WERI-Rb-1 (cell line): ENCODE measurements around the gene CAMTA1.

Source experiments
- DNase-seq: peaks from one replicate; pipeline ENCODE4 v3.0.0-alpha.2; 2020
- H3K27ac ChIP-seq: fragments of 250-450 bp; sonication (Bioruptor Pico); 2 replicates; pipeline ENCODE4 v1.5.1; 2020; ENCODE audit warnings: mild to moderate bottlenecking, moderate library complexity
- H3K27me3 ChIP-seq: fragments of 250-450 bp; sonication (Bioruptor Pico); 2 replicates; pipeline ENCODE4 v1.5.1; 2021; ENCODE audit warnings: mild to moderate bottlenecking, low read depth, moderate library complexity; ENCODE audit not compliant: insufficient read depth, severe bottlenecking
- H3K36me3 ChIP-seq: fragments of 250-450 bp; sonication (Bioruptor Pico); 2 replicates; pipeline ENCODE4 v1.5.1; 2020; ENCODE audit warnings: mild to moderate bottlenecking, moderate library complexity
- H3K4me3 ChIP-seq: 2 replicates; pipeline ENCODE4 v1.5.1; 2011; ENCODE audit warnings: low read depth, mild to moderate bottlenecking, control low read depth, low read length
- H3K9me3 ChIP-seq: fragments of 250-450 bp; sonication (Bioruptor Pico); 2 replicates; pipeline ENCODE4 v1.5.1; 2021; ENCODE audit warnings: mild to moderate bottlenecking, moderate library complexity; ENCODE audit not compliant: severe bottlenecking
- TF ChIP-seq, protein P1 (sequence below): IDR thresholded peaks from 2 replicates; pipeline ENCODE4 v1.5.1; 2011; ENCODE audit warnings: low read depth, mild to moderate bottlenecking, control low read depth, inconsistent platforms, low read length

The CAMTA1 gene

DNA sequence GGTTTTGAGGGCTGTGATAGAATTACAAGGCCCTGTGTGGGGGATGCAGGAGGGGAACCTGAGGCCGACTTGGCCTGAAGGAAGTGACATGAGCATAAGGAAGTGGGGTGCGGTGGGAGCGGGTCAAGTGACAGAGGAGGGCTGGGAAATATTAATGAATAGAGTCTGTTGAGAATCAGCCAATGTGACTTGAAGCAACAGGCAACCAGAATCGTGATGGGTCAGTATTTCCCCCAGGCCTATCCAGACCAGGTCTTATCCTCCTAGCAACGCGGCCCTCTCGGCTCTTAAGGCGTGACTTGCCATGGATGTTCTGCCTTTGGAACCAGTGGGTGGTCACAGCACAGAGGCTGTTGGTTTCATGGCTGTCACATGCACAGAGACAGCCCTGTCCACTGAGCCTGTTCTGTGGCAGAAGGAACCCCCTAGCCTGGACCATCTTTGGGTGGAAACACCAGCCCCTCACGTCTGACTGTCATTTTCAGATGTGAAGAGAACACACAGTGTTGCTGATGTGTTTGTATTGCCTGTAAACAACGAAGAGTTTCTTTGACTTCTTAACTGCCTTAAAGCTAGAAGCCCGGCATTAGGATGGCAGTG, 468.8 kb downstream of the CAMTA1 start:
- no peaks in the 10 kb centered on the region for H3K9me3 ChIP-seq
- H3K27me3 ChIP-seq: no peaks in the 10 kb centered on the region
- DNase-seq: no peak
- no peaks in the 10 kb centered on the region for H3K36me3 ChIP-seq
- TF ChIP-seq, protein P1, sequence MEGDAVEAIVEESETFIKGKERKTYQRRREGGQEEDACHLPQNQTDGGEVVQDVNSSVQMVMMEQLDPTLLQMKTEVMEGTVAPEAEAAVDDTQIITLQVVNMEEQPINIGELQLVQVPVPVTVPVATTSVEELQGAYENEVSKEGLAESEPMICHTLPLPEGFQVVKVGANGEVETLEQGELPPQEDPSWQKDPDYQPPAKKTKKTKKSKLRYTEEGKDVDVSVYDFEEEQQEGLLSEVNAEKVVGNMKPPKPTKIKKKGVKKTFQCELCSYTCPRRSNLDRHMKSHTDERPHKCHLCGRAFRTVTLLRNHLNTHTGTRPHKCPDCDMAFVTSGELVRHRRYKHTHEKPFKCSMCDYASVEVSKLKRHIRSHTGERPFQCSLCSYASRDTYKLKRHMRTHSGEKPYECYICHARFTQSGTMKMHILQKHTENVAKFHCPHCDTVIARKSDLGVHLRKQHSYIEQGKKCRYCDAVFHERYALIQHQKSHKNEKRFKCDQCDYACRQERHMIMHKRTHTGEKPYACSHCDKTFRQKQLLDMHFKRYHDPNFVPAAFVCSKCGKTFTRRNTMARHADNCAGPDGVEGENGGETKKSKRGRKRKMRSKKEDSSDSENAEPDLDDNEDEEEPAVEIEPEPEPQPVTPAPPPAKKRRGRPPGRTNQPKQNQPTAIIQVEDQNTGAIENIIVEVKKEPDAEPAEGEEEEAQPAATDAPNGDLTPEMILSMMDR: no peak
- H3K27ac ChIP-seq: no peak overlapping the region
- no peak overlapping the region for H3K4me3 ChIP-seq

DNA sequence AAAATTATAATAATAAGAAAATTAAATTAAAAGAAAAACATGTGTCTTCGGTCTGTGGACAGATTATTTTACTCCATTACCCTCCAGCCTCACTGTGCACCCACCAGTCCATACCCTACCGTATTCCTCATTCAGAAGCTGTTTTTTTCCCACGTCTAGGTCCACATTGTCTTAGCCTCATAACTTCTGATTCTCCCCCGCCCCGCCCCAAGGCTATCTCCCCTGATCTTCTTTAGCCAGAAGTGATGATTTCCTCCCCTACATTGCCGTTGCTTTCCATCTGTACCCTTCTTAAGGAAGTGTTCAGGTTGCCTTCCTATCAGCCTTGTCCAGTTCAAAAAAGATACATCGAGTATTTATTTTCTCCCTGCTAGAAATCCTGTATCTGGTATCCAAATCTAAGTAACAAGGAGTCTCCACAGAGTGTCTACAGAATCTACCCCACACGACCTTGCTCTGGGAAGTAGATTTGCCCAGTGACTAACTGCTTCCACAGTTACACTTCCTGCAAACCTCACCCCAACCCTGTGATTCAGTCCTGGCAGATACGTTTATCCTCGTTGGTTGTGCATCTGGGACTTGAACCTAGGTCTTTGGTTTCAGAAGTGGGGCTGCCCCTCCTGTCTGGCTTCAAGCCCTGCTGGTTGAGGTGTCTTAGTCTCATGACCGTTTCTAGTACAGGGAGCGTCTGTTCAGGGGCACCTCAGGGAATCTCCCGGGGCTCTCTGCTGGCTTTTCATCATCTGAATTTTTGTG, 470.2 kb downstream of the CAMTA1 start:
- no peak for DNase-seq

DNA sequence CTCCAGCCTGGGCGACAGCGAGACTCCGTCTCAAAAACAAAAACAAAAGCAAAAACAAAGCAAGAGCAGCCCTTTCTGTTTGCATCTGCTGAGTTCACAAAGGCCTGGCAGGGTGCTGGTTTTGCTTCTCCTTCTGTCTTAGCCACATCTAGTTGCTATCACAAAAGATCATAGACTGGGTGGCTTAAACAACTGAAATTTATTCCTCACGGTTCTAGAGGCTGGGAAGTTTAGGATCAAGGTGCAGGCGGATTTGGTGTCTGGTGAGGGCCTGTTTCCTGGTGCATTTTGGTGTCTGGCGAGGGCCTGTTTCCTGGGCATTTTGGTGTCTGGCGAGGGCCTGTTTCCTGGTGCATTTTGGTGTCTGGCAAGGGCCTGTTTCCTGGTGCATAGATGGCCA, 471.3 kb downstream of the CAMTA1 start:
- Histone ChIP-seq H3K4me3 (no peak overlapping the region), H3K27me3 (no peaks in the 10 kb centered on the region), H3K27ac (no peak overlapping the region), H3K9me3 (no peaks in the 10 kb centered on the region), H3K36me3 (no peaks in the 10 kb centered on the region)
- TF ChIP-seq, protein P1: no peak
- no peak for DNase-seq

More for the DNA sequence above, 470.2 kb downstream of the CAMTA1 start:
- H3K27me3 ChIP-seq: no peaks in the 10 kb centered on the region
- no peaks in the 10 kb centered on the region for H3K36me3 ChIP-seq
- H3K9me3 ChIP-seq: no peaks in the 10 kb centered on the region
- no peak overlapping the region for H3K4me3 ChIP-seq
- H3K27ac ChIP-seq: no peak overlapping the region
- TF ChIP-seq, protein P1: no peak

DNA sequence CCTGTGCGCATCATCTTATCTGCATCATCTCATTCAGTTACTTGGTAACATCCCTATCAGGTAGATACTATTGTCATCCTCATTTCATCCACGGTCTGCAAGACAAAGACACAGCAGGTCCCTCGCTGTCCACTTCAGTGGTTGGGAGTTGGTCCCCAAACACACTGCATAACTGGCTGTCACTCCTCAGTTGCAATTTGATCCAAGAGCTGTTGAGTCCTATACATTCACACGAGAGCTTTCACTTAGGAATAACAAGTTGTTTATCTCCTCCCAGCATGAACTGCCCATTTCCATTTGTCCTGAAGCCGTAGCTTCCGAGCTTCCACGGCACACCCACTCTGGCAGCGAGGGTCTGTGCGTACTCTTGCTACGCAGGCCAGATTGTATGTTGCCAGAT, 472.0 kb downstream of the CAMTA1 start:
- Histone ChIP-seq H3K9me3 (no peaks in the 10 kb centered on the region), H3K27me3 (no peaks in the 10 kb centered on the region), H3K4me3 (no peak overlapping the region), H3K36me3 (no peaks in the 10 kb centered on the region), H3K27ac (no peak overlapping the region)
- TF ChIP-seq, protein P1: no peak
- DNase-seq: no peak

DNA sequence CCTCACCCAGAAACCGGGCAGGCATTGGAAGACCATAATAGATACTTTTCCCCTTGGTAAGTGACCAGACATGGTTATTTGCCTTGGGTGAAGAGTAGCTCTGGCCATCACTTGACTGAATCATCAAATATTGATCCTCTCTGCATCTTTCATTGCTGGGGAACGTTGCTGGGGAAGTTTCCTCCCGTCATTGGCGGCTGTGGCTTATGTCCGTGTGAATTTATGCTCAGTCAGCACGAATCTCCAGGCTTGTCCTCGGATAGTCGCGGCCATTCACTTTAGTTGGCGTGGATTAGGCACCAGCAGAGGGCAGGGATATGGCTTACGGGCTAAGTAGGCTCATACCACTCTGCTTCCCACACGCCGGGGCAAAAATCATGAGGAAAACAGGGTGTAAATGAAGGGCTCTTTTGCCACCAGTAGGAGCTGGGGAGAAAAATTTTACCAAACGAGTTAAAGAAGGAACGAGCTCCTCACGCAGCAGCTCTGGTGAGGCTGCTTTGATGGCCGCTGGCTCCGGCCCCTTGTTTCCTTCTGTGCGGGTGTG, 473.4 kb downstream of the CAMTA1 start:
- no peak overlapping the region for H3K4me3 ChIP-seq
- no peaks in the 10 kb centered on the region for H3K36me3 ChIP-seq
- DNase-seq: no peak
- no peaks in the 10 kb centered on the region for H3K27me3 ChIP-seq
- TF ChIP-seq, protein P1: no peak
- H3K9me3 ChIP-seq: no peaks in the 10 kb centered on the region
- H3K27ac ChIP-seq: no peak overlapping the region
